Measurements from ENCODE around the gene TANGO2. TPM values are rescaled to one million over a fixed set of nuclear protein-coding genes. Genes with fewer than 3 reads are reported as not detected.

Gene TANGO2
- total RNA-seq, 1 donor from 2014 or later = 17.4 TPM

DNA sequence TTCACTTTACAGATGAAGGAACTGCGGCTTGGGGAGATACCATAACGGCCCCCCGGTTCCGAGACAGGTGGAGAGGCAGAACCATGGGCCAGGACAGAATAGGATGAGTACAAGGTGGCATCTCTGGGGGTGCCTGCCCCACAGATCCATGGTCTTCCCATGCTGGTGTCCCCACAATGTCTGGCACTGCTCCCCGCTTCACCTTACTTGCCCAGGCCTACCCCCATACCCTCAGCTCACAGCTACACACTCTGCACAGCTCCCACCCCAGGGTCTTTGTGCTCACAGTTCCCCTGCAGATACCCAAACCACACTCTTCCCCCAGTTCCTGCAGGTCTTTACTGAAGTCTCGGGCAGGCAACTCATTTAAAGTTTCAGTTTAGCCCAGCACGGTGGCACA lies 47.7 kb downstream of the TANGO2 start:
- no peak overlapping the region for H3K27ac Mint-ChIP-seq
- TF ChIP-seq, protein P1, sequence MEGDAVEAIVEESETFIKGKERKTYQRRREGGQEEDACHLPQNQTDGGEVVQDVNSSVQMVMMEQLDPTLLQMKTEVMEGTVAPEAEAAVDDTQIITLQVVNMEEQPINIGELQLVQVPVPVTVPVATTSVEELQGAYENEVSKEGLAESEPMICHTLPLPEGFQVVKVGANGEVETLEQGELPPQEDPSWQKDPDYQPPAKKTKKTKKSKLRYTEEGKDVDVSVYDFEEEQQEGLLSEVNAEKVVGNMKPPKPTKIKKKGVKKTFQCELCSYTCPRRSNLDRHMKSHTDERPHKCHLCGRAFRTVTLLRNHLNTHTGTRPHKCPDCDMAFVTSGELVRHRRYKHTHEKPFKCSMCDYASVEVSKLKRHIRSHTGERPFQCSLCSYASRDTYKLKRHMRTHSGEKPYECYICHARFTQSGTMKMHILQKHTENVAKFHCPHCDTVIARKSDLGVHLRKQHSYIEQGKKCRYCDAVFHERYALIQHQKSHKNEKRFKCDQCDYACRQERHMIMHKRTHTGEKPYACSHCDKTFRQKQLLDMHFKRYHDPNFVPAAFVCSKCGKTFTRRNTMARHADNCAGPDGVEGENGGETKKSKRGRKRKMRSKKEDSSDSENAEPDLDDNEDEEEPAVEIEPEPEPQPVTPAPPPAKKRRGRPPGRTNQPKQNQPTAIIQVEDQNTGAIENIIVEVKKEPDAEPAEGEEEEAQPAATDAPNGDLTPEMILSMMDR (conservative IDR thresholded peaks at IDR 0.05) = no peak
- DNase-seq (ENCODE audit: extremely low spot score, unreplicated experiment) = no peak

DNA sequence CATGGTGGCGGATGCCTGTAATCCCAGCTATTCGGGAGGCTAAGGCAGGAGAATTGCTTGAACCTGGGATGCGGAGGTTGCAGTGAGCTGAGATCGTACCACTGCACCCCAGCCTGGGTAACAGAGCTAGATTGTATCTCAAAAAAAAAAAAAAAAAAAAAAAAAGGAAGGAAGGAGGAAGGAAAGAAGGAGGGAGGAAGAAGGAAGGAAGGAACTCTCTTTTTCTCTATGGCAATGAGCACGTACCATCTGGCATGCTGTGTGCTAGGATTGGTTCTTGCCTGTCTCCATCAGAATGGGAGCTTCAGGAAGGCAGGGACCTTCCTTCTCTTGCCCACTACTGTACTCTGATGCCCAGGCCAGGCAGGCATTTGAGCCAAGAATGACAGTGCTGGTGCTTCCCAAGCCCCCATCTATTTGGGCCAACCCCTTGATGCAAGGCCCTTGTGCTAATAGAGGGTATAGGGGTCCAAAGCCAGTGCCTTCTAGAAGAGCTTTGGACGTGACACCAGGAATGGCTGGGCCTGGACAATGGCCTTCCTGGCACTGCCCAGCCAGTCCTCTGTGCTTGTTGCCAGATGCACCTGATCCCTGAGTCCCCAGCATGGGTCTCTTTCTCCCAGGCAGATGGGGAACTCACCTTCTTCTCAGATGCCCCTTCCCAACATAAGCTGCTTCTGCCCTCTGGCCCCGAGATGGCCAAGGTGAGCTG lies 48.6 kb downstream of the TANGO2 start:
- no peaks in the 10 kb centered on the region for H3K27me3 Mint-ChIP-seq
- no peak overlapping the region for H3K27ac Mint-ChIP-seq
- no peaks in the 10 kb centered on the region for H3K36me3 Mint-ChIP-seq
- H3K4me3 Mint-ChIP-seq = no peak overlapping the region
- TF ChIP-seq, protein P1 (conservative IDR thresholded peaks at IDR 0.05) = no peak
- DNase-seq (ENCODE audit: extremely low spot score, unreplicated experiment) = no peak
- no peaks in the 10 kb centered on the region for H3K9me3 Mint-ChIP-seq
- H3K4me1 Mint-ChIP-seq (ENCODE audit: unreplicated experiment) = no peaks in the 10 kb centered on the region

More for the DNA sequence above, 47.7 kb downstream of the TANGO2 start:
- Mint-ChIP-seq H3K9me3 (no peaks in the 10 kb centered on the region), H3K27me3 (no peaks in the 10 kb centered on the region), H3K4me1 (ENCODE audit: unreplicated experiment) (no peaks in the 10 kb centered on the region), H3K36me3 (no peaks in the 10 kb centered on the region), H3K4me3 (no peak overlapping the region)

DNA sequence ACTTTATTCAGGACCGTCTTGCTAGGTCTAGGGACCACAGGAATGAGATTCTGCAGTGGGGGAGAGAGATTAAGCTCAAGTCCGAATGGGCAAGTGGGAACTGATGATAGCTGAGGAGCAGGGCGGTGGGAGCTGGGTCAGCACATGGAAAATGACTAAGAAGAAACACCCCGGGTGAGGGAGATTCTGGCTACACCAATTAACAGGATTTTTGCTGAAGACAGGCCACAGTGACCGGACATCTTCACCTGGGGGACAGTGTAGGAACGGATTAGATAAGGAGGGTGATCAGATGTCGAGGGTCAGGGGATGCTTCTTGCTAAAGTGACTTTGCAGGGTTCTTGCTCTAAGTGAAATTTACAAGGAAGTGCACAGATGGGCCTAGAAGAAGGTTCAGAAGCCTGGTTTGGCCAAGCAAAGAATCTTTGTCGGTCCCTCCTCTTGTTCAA lies 50.6 kb downstream of the TANGO2 start:
- Mint-ChIP-seq H3K4me1 (ENCODE audit: unreplicated experiment) (peaks cover 2% of the 10 kb centered on the region), H3K4me3 (no peak overlapping the region), H3K36me3 (no peaks in the 10 kb centered on the region), H3K27ac (no peak overlapping the region), H3K27me3 (no peaks in the 10 kb centered on the region), H3K9me3 (no peaks in the 10 kb centered on the region)
- DNase-seq (ENCODE audit: extremely low spot score, unreplicated experiment) = no peak
- TF ChIP-seq, protein P1 (conservative IDR thresholded peaks at IDR 0.05) = no peak

DNA sequence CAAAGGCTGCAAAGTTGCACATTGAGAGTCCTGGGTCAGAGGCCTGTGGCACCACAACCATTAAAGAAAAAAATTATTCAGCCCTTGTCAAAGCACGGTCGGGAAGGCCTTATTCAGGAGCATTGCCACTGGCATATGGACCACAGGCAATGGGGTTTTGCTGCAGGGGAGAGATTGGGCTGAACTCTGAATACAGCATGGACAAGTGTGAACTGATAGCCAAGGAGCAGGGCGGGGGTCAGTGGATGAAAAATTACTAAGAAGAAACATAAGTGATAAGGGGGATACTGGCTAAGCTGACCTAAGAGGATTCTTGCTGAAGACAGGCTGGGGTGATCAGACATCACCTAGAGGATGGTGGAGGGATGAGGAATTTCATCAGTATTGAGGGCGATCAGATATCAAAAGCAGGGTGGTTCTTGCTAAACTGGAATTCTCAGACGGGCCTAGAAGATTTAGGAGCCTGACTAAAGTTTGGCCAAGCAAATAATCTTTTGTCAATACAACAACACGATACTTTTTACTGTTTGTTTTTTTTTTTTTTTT lies 55.8 kb downstream of the TANGO2 start:
- TF ChIP-seq, protein P1 (conservative IDR thresholded peaks at IDR 0.05) = peak; percentile 29
- Mint-ChIP-seq H3K4me1 (ENCODE audit: unreplicated experiment) (peaks cover 13% of the 10 kb centered on the region), H3K27ac (peak overlapping the region; percentile 16), H3K9me3 (no peaks in the 10 kb centered on the region), H3K4me3 (peak overlapping the region; percentile 69), H3K36me3 (peaks cover 3% of the 10 kb centered on the region), H3K27me3 (no peaks in the 10 kb centered on the region)
- DNase-seq (ENCODE audit: extremely low spot score, unreplicated experiment) = no peak

DNA sequence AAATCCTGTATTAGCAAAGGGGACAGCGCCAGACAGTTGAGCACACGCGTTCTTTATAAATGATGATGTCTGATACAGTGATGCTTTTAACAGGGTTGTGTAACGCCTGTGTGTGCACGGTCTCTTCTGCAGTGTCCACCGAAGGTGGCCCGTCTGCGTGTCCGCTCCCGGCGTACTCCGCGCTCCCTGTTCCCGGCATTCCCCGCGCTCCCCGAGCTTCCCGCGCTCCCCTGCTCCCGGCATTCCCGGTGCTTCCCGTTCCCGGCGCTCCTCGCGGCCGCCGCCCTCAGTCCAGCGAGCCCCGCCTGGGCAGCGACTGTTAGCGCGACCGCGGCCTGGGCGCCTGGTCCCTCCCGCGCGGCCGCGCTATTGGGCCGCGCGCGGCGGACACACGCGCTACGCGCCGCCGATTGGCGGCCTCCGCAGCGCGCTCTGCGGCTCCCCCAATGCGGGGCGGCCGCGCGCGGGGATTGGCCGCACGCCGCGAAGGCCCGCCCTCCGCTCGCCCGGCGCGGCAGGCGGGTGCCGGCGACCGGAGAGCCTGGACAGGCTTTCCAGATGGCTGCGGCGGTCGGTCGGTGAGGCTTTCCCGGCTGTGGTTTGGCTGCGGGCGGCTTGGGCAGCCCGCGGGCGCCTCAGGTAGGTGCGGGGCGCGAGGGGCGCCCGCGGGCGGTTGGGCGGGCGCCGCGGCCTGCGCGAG lies 59.0 kb downstream of the TANGO2 start, which contains the start of gene DGCR8:
Gene DGCR8, plus strand, starts transcription at position 497 of the 700 bp plus-strand sequence. CDS start 5,723 bp downstream, outside the sequence.
- Mint-ChIP-seq H3K9me3 (no peaks in the 10 kb centered on the region), H3K4me3 (peak within 1 kb of the TSS; percentile 95), H3K36me3 (peaks cover 11% of the 10 kb centered on the region), H3K27me3 (no peaks in the 10 kb centered on the region), H3K4me1 (ENCODE audit: unreplicated experiment) (peaks cover 39% of the 10 kb centered on the region), H3K27ac (peak within 1 kb of the TSS; percentile 92)
- TF ChIP-seq, protein P1 (conservative IDR thresholded peaks at IDR 0.05) = no peak
- peak; percentile 94 for DNase-seq (ENCODE audit: extremely low spot score, unreplicated experiment)
